HS-27A (cell line): Measurements from ENCODE around the gene WWC1.
"Not testable (repeated sequence)": the region's sequence is repeated elsewhere in the genome, so short reads cannot be mapped to it uniquely, and the experiment has no call there.

ENCODE experiments used
- DNase-seq: peaks from one replicate; pipeline ENCODE4 v3.0.0-alpha.2; 2012; ENCODE audit warnings: low read depth, missing footprints

The WWC1 gene

DNA sequence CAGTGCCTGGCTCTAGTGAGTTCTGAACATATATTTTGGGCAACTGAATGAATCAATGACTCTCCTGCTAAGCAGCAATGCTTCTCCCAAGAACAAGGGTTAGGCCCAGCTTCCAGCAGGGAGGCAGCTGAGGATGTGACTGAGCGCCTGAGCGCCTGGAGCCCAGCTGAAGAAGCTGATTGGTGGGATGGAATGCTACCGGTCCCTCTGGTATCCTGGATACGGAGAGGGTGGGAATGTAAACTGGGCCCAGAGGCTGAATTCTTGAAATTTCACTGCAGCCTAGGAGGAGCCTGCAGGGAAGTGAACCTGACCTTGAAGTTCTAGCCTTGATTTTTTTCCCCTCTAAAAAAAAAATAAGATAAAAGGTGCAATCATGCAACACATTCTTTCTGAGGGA, 43.2 kb downstream of the WWC1 start:
- no peak for DNase-seq

DNA sequence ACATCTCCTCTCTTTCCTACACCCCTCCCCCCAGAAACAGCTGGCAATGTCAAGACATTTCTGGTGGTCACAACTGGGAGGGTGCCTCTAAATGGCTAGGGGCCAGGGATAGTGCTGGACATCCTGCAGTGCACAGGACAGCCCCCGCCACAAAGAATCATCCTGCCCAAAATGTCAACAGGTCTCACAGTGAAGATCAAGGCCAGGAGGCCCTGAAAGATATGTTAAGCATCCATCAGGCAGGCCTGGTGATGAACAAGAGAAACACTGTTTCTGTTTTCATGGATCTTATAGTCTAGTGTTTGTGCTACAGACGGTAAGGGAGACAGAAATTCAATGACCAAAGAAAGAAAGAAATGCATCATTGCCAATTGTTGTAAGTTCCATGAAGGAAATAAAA, 45.9 kb downstream of the WWC1 start:
- no peak for DNase-seq

DNA sequence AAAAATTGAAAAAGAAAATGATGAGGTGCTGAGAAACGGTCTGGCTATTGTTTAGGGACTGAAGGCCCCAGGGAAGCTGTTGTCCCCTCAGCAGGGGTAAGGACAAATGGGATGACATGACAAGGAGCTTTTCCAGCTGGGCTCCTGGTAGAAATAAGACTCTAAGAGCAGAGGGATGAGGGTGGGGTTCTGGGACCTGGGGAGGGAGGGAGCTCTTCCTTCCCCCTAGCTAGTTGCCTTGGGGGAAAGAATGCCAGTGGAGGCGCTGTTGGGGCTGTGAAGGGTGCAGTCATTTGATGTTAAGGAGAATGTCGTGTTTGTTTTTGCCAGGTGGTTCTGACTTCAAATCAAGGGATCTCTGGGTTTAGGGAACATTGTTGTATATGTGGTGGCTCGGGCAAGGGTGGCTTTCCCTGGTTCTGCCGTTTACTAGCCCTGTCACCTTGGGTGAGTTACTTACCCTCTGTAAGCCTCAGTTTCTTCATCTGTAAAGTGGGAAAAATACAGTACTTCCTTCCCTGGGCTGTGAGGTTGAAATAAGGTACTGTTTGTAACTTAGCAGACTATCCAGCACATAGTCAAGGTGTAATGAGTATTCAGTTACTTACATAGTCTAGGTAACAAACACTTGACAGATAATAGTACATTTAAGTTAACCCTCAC, 47.8 kb downstream of the WWC1 start:
- no peak for DNase-seq

DNA sequence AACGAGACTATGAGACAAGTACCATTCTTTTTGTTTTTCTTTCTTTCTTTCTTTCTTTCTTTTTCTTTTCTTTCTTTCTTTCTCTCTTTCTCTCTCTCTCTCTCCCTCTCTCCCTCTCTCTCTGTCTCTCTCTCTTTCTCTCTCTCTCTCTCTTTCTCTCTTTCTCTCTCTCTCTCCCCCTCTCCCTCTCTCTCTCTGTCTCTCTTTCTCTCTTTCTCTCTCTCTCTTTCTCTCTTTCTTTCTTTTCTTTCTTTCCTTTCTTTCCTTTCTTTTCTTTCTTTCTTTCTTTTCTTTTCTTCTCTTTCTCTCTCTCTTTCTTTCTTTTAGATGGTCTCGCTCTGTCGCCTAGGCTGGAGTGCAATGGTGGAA, 48.3 kb downstream of the WWC1 start:
- DNase-seq: not testable (repeated sequence)

DNA sequence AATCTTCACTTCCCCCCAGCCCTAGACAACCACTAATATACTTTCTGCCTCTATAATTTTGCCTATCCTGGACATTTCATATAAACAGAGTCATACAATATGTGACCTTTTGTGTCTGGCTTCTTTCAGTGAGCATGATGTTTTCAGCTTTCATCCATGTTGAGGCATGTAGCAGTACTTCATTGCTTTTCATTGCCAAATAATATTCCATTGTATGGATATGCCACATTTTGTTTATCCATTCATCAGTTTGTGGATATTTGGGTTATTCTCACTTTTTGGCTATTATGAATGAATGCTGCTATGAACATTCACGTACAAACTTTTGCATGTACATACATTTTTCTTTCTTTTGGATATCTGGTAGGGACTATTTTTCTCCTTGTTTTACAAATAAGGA, 49.0 kb downstream of the WWC1 start:
- no peak for DNase-seq

DNA sequence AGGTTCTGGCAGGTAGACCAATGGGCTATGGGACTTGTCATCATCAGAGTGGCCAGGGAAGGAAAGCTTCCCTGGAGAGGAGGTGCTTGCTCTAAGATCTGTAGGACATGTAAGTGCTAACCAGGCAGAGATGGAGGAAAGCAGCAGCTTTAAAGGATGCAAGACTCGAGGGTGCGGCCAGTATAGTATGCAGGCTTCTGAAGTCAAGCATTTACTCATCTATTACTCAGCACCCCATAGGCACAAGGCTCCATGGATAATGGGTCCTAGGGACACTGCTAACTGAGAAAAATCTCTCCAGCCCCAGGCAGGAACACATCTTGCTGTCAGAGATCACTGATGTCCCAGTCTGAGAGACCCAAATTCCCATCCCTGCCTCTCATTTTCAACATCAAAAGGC, 49.7 kb downstream of the WWC1 start:
- no peak for DNase-seq

DNA sequence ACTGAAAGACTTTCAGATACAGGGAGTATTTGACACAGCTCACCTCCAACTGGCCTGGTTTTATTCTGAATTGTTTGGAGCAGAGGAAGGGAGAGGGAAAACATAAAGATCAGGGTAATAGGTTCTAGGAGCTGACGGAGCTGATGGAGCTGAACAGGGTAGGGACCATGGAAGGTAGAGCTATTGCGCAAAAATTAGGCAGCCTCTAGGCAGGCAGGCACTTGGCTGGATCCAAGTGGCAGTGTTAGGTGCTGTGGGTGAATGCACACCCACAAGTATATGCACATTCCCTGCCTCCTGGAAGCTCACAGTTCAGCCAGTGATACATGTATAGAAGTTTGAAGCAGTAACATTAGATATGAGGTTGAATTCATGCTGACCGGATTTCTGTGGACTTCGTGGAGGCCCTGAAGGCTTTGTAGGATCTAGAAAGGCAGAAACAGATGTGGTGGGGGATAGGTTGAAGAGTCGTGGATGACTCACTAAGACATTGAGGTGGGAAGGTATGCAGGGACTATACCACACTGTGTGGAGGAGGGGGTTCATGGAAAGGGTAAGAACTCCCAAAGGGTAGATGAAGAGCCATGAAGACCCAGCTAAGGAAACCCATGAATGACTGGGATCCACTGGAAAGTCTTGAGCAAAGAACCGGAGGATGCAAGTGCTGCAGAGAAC, 50.8 kb downstream of the WWC1 start:
- DNase-seq: no peak

DNA sequence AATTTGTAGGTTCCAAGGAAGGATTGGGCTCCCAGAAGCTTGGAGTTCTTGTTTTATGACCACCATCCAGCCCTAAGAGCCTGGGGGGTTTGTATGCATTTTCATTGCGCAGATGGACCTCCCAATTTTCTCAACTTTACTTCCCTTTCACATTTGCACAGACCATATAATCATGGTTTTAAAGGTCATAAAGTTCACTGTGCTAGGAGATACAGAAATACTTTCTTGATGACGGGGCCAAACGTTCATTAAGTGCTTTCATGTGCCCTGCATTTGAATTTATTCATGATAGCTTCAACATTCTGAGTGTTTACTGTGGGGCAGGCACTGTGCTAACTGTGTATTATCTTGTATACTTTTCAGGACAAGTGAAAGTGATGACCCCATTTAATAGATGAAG, 51.5 kb downstream of the WWC1 start:
- no peak for DNase-seq

DNA sequence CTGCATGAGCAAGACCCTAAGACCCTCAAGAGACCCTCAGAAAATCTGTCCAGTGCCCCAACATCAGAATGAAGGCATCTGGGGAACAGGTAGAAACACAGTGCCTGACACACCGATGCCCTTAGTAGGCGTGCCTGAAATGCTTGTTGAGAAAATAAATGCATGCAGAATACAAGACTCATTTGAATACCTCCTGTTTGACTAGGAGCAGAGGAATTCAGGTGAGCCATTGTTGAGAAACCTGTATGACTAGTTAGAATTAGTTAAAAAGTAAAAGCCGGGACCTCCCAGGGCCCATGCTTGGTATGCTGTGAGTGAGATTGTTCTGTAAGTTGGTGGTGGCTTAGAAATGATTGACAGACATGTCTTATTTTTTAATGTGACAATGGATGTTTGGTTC, 55.0 kb downstream of the WWC1 start:
- DNase-seq: no peak

DNA sequence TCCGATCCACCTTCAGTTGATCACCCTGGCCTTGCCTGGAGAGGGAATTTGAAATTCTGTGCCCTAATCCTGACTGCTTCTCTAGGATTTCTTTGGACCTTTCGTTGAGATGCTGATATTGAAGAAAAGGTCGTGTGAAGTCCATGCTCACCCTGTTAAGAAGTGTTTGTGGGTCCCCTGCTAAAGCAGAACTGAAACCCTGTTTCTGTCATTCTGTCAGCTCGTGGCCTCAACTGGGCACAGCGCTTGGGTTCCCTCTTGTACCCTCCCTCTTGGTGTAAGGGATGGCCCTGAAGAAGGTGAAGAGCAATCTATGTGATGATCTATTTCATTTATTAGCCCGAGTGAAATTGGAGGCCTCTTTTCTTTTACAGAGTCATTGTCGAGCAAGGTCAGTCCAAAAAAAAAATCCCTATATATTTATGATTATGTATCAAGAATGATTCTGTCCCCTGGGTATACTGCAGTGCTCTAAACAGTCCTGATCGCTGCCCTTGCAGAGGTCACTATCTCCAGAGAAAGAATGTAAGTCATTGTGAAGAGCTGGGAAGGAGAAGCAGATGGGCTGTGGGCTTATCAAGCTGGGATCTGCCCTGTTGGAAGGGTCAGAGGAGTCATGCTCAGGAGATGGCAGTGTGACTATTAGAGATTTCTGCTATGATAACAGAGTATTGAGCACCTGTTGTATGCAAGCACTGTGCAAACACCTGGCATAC, 56.1 kb downstream of the WWC1 start:
- DNase-seq: no peak

DNA sequence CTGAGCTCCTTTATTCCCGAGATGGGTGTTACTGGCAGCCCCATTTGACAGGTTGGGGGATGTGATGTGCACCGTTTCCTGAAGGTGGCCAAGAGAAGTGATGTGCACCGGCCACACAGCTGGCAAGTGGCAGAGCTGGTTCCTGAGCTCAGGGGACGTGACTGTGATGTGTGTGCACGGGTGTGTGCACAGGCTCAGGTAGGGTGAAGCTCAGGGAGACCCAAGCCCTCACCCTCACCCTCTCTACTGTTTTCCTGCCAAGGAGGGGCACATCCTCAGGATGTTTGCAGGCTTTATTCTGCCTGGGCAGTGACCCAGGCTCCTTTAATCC, 56.6 kb downstream of the WWC1 start:
- DNase-seq: no peak

DNA sequence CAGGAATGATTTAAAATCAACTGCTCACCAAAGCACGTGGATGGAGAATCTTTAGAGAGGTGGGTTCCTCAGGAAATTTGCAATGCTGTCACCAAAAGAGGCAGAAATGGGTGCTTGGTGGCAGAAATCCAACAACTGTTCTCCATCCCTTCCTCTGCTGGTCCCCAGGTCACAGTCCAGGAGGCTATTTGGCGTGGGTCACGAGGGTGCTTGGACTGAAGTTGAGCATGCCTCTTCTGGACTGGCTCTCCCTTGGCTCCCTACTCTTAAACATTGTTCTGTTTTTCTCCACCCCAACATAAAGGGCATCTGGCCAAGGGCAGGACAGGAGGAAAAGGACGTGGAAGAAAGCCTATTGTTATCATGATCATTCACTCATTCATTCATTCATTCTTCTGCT, 58.9 kb downstream of the WWC1 start:
- no peak for DNase-seq

DNA sequence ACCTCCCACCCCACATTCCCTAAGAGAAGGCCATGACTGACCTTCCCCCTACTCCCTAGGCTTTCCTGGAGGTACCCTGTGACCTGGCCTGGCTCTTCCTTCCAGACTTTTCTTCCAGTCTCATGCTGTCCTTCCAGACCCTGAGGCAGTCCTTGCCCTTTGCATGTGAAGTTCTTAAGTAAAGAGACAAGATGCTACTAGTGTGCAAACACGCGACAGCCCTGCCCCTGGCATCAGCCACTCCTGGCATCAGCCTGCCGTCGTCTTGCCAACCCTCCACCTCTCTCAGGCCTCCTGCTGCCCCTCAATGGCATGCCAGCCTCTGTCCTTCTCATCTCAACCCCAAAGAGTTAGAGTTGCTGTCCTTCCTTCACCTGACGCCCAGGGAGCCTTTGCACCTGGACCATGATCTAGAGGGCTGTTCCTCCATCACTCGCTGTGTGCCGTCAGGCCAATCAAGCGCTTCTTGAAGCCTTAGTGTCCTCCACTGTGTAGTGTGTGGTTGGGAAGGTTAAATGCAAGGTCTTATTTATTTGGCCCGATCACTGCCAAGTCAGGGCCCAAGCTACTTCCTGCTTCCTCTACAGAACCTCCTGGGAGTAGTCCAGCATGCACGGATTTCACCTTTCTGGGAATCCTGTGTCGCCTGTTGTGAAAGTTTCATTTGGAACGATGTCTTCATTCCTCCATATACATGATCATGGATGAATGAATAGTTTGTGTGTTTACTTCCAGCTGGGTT, 61.9 kb downstream of the WWC1 start:
- DNase-seq: no peak

DNA sequence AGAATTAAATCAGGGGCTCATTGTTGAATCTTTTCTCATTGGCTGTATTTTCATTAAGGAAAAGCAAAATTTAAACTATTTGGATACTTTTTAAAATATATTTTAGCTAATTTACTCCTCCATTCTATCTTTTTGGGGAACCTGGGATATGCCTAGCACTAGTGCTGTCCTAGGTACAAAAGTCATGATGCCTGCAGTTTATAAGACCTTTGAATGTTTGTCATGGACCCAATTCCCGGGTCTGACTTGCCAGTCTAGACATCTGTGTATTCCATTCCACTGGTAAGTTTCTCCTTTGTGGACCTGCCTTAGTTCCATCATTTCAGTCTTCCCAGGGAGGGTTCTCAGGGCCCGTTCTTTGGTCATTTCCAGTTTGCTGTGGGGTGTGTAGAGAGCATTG, 63.0 kb downstream of the WWC1 start:
- no peak for DNase-seq

DNA sequence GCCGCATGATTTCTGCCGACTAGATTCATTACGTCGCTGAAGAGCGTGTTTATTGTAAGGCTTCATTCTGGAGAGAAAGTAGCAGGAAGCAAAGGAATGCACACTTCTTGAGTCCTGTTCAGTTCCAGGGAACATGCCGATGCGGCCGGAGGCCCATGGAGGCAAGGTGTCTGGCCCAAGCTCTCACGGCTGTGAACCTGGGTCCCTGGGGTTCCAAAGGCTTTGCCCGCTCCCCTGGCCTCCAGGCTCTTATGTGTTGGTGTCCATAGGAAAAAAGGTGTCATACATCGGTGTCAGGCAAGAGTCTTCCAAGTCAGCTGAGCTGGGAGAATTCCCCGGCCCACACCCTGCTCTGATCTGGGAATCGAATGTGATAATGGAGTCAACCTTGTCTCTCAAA, 64.7 kb downstream of the WWC1 start:
- no peak for DNase-seq

DNA sequence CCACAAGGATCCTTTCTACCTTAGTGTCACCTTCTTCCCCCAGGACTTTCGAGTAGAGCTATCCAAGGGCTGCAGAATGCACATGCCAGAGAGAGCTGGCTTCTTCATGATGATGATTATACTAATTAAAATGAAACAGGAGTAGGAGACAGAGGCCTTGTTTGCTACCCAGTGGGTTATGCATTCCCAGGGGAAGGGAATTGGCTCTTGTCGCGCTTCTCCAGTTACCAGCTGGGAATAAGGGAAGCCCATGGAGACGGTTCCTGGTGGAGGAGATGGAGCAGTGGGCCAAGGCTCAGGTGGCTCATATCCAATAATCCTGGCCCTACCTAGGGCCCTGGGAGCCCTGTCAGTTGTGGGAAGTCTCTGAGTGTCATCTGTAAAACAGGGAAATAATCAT, 65.1 kb downstream of the WWC1 start:
- no peak for DNase-seq

DNA sequence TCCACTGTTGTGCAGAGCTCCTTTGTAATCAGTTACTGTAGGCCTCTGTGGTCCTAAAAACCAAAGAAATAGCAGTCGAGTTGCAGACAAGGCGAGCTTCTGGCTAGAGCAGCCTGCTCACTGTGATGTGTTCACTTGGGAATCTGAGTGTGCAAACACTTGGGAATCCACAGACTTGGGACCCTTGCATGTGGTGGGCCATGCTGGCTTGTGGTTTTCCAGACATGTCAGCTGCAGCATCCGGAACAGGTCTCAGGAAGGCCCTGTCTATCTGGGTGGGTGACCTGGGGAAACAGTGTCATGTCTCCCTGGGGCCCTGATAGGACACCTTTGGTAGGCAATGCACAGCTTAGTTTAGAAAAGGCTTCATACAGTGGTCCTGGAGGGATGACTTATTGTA, 66.4 kb downstream of the WWC1 start:
- DNase-seq: no peak

DNA sequence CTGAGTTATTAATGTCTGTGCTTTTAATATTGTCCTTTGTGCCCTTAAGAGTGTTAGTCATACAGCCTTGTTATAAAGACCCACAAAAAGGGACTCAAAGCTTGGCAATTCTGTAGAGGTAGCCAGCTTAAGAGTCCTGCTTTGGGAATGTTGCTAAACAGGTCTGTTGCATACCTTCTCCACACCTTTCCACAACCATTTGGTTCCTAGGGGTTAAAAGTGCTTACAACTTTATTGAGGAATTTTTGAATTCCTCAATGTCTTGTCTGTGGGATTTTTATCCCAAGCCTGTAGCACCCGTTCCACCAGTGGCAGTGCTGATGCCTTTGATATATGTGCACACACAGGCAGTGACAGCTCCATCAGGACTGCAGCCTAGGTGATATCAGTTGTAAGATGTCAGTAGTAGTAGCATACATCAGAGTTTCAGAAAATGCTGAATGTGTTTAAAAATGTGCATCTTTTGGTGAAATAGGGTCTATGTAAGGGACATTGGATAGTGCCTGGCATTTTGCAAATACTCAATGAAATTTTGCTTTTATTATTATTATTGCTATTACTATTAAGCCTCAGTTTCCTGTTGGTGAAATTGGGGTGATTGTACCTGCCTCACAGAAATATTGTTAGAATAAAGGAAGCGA, 68.5 kb downstream of the WWC1 start:
- DNase-seq: no peak

DNA sequence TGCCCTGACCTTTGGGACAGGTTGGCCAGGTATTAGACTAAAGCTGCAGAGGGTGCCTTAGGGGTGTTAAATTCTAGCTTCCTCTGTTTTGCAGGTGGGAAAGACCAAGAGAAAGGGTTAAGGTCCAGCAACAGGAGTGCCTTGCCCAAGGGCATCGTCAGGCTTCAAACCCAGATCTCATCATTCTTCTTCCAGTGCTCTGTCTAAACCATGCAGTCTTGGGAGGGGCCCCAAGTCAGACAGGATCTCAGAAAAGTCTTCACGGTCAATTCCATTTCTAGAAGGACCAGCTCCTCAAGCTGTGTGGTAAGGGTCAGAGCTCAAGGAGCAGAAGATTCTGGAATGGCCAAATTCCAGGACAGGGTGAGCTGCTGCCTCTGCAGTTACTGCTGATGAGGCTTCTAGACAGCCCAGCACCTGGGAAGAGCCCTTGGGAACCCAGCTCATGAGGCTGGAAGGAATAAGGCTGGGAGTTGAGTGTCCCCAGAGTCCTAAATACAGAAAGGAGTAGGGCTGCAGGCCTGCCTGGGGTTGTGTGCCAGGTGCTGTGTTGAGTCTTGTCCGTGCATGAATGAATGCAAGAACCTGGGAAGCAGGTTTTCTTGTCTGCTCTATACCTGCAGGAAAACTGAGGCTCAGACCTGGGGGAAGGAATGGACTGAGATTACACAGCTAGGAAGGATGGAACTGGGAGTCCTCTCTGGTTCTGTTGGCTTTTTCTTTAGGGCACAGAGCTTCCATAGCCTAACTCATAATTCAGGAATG, 69.3 kb downstream of the WWC1 start:
- no peak for DNase-seq

DNA sequence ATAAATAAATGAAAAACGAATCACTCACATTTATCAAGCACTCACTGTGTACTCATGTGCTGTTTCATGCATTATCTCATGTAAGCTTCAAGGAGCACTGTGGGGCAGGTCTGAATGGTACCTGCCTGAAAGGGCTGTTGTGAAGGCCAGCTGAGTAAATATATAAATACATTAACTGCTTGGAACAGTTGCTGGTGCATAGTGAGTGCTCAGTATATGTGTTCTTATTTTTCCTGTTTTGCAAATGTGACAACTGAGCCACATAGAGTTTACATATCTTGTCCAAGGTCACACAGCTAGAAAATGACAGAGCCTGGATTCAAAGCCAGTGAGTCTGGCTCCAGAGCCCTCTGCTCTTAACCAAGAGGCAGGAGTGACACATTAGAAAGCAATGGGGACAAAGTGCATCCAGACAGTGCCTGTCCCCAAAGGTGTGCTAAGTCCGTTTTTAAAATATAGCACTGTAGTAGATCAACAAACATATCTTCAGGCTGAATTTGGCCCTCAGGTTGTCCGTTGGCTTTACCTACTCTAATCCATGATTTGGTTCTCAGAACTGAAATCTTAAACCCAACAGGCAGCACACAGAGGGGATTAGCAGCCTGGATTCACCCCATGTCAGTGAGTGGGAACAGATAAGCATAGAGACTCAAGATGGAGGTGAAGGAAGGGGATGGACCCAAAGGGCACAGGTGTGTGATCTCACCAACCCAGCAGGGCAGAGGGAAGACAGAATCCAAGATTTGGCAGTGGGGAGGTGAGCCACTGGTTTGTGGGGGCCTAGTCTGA, 70.8 kb downstream of the WWC1 start:
- no peak for DNase-seq

DNA sequence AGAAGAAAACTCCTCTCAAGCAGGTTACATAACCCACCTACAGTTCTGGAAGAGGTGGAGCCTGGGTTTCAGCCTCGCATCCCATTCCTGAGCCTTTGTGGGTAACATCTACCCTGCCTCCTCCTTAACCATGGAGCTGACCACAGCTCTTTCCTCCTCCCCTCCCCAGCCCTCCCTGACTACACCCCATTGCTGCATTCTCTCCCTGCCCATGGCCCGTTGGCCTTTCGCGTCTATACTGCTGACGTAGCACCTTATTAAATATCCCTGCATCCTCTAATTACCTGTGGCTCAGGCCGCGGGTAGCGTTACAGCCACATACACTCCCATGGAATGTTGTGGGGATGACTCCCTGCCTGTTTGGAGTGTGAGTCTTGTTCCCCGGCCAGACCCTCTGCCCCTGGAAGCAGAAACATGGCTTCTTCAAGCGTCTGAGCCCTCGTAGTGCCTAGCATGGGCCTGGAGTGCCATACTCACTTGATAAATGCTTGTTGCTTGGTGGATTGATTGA, 72.8 kb downstream of the WWC1 start:
- DNase-seq: peak; percentile 62
